ENCODE data around the gene ADCY1.

The ADCY1 gene

DNA sequence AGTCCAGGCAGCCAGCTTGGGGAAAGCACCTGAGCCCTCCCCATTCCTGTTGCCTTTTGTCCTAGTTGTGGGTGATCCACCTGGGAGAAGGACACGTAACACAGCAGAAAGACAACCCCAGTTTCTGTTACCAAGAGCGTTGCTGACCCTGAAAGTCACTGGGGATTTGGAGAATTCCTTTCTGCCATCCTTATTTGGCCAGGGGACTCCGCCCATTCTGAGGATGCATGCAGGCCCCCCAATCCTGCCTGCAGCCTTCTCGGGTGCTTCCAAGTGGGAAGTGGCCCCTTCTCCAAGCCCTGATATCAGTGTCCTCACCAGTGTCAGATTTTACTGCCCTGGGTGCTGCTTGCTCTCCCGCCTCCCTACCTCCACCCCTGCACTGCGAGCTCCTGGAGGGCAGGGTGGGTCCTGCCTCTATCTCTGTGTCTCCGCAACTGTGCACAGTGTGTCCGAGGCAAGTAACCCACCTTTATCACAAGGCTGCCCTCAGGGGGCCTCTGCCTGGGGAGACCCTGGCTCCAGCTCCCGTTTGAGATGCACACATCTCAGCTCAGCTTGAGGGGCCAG is 9.2 kb upstream of the ADCY1 start:
- TF ChIP-seq, protein P1, sequence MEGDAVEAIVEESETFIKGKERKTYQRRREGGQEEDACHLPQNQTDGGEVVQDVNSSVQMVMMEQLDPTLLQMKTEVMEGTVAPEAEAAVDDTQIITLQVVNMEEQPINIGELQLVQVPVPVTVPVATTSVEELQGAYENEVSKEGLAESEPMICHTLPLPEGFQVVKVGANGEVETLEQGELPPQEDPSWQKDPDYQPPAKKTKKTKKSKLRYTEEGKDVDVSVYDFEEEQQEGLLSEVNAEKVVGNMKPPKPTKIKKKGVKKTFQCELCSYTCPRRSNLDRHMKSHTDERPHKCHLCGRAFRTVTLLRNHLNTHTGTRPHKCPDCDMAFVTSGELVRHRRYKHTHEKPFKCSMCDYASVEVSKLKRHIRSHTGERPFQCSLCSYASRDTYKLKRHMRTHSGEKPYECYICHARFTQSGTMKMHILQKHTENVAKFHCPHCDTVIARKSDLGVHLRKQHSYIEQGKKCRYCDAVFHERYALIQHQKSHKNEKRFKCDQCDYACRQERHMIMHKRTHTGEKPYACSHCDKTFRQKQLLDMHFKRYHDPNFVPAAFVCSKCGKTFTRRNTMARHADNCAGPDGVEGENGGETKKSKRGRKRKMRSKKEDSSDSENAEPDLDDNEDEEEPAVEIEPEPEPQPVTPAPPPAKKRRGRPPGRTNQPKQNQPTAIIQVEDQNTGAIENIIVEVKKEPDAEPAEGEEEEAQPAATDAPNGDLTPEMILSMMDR (IDR thresholded peaks at IDR 0.05): no peak

DNA sequence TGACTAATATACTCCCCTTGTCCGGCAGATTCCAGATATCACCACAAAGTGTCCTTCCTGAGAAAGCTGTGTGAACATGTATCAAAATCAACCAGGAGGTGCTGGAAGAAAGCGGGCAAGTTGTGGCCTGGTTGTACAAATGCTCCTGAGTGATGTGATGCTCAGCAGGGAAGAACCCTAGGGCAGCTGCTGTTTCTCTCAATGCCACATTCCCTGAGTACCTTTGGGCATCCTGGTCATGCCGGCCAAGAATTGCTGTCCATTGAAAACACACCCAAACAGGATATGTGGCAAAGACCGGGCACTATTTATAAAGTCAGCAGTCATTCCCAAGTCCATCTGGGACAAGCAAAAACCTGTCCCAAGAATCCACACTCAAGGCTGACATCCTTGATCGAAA is 7.8 kb upstream of the ADCY1 start:
- TF ChIP-seq, protein P1 (IDR thresholded peaks at IDR 0.05): no peak

DNA sequence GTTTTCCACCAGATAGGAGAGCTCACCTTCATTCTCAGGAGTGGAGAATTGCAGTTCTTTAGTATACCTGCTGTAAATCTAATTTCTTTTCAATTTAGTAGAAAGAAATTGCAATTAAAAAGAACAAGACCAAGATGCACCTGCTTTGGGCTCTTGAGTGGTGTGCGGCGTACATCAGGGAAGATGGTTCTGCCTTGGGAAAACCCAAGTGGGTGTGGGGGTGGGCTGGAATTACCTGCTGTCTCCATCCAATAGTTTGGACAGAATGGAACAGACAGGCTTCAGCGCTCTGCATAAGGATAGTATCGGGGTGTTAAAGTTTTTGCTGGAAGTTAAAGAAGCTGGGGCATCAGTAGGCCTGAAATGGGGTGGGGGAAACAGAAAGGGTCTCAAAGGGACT is 7.2 kb upstream of the ADCY1 start:
- TF ChIP-seq, protein P1 (IDR thresholded peaks at IDR 0.05): no peak

DNA sequence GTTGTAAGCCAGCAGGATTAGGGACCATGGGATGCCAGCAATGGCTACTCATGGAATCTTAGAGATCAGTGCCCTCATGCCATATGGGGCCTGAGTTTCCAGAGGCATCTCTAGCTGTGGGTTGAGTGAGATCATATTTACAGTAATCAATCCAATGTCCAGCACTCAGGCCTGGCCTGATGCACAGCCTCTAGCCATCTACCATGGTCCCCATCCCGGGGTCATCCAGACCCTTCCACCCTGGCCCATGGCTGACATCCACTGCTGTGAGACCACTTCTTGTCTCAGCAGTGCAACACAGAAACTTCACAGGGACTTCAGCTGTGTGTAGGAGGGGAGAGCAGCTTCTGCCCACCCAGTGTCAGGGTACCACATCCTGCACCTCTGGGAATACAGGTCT is 6.5 kb upstream of the ADCY1 start:
- TF ChIP-seq, protein P1 (IDR thresholded peaks at IDR 0.05): no peak

DNA sequence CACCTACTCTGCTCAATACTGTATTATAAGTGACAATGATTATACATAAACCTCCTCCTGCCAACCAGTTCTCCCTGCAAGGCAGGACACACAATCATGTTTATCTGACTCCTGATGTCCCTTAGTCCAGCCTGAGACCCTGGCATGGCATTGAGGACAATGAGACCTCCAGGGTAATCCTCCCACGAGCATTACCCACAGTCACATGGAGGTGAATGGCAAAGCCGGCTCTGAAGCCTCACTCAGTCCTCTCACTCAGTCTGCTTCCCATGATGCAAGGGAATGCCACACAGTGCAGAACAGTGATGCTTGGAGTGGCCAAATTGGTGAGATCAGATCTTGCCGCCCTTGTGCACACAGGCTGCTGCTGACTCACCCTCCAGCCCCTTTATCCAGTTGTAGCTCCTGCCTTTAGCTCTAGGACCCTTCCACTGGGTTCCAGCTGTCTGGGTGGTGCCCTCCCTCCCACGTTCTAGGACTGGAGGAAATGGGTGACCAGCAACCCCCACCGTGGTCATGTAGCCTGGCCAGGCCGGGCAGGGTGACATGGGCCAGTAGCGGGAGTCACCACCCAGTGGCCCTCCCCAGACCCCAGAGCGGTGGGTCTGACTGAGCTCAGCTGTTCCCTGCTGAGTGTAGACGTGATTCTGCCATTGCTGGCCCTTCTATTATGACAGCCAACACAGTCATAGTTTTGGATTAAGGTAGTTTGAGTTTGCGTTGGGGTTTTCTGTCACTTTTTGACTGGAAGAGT is 5.5 kb upstream of the ADCY1 start:
- TF ChIP-seq, protein P1 (IDR thresholded peaks at IDR 0.05): no peak

DNA sequence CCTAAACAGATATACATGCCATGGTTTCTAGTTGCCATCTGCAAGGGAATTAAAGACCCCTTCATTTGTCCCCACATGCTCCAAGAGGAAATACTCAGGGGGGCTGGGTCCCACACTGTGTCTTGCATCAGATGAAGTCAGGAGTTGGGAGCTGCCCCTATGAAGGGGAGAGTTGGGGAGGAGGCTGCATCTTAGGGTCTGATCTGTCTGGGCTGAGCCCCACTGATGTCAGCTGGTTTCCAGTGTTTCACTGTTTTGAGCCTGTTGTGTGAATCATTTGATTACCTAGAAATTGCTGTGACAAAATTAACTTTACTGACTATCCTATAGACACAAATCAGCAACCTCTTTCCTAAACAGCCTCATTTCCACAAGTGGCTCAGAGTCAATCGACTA is 4.9 kb upstream of the ADCY1 start:
- TF ChIP-seq, protein P1 (IDR thresholded peaks at IDR 0.05): no peak

DNA sequence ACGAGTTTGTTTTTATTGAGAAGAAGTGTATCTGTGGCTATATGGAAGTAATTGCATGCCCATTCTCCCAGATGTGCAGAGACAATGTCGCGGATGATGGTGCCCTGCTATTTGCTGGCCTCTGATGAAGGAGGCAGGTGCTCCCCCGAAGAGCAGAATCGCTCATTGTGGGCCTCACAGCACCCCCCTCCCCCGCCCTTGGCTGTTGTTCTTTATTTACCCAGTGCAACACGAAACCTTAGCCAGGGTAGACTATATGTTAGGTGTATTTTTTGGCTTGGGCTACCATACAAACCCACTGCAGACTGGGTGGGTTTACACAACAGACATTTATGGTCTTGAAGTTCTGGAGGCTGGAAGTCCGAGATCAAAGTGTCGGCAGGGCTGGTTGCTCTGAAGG is 3.4 kb upstream of the ADCY1 start:
- TF ChIP-seq, protein P1 (IDR thresholded peaks at IDR 0.05): no peak

Measured in LNCAP (cell line).